GM18870 (cell line): Measurements from ENCODE around the gene NDFIP2.

Experiments
- ATAC-seq: cut with Tn5 transposase; IDR thresholded peaks from one replicate; pipeline ENCODE4 v1.9.1; 2021; ENCODE audit warnings: moderate library complexity; ENCODE audit not compliant: unreplicated experiment

The NDFIP2 gene

DNA sequence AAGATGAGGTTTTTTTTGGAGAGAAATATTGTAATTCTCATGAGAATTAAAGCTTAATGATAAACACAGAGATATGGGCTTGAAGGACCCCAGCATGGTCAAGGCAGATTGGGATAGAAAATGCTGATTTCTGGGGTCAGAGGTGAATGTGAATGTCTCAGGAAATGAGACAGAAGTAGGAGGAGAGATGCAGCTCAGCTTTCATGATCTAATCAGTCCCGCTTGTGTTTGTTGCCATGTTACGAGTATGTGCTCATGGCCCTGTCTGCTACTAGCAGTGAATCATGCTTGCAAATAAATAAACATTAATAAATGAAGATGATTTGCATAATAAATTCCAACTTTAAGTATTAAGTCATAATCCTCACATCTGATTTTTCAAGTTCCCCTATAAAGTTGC is 23.0 kb upstream of the NDFIP2 start:
- ATAC-seq = no peak

GRCh38 chr13:79458436-79458835 is 22.5 kb upstream of the NDFIP2 start:
- no peak for ATAC-seq

GRCh38 chr13:79459906-79460305 is 21.0 kb upstream of the NDFIP2 start:
- no peak for ATAC-seq

- ATAC-seq = no peak
Measured at GRCh38 chr13:79462895-79463294, 18.1 kb upstream of the NDFIP2 start.

GRCh38 chr13:79463604-79464003 is 17.4 kb upstream of the NDFIP2 start:
- no peak for ATAC-seq

DNA sequence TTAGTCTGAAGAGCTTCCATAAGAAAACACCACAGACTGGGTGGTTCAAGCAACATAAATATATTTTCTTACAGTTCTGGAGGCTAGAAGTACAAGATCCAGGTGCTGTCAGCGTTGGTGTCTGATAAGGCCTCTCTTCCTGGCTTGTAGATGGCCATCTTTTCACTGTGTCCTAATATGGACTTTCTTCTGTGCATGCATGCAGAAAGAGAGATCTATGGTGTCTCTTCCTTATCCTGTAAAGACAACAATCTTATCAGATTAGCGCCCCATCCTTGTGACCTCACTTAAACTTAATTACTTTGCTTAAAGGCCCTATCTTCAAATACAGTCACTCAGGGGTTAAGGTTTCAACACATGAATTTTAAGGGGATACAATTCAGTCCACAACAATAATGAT is 14.1 kb upstream of the NDFIP2 start:
- no peak for ATAC-seq

- ATAC-seq = no peak
Measured at GRCh38 chr13:79468402-79468801, 12.6 kb upstream of the NDFIP2 start.

DNA sequence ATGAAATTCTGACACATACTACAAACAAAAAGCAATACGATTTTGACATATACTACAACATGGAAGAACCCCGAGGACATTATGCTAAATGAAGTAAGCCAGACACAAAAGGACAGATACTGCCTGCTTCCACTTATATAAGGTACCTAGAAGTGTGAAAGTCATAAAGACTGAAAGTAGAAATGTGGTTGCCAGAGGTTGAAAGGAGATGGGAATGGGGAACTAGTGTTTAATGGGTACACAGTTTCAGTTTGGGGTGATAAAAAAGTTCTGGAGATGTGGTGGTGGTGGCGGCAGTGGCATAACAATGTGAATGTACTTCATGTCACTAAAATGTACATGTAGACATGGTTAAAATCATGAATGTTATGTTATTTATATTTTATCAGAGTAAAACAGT is 12.1 kb upstream of the NDFIP2 start:
- ATAC-seq = peak; percentile 76

GRCh38 chr13:79469608-79470007 is 11.3 kb upstream of the NDFIP2 start:
- ATAC-seq = no peak

GRCh38 chr13:79470666-79471065 is 10.3 kb upstream of the NDFIP2 start:
- no peak for ATAC-seq

- no peak for ATAC-seq
Measured at GRCh38 chr13:79475569-79475968, 5.4 kb upstream of the NDFIP2 start.

DNA sequence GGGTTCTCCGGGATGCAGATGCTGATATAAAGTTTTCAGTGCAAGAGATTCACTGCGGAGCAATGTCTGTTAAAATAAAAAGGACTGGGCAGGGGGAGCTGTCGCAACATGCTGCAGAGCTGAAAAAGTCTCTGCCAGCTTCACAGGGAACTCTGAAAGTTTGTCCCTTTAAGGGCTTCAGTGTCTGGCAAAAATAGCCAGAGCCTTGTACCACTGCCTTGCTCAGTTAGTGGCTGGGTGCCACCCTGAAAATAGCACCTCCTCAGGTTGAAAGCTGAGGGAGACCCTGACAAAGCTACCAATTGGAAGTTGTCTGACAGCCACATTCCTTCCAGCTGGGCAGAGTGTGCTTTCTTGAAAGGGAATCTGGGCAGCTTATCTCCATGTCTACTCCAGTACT is 3.0 kb upstream of the NDFIP2 start:
- no peak for ATAC-seq

GRCh38 chr13:79479882-79480281 is 1.1 kb upstream of the NDFIP2 start:
- ATAC-seq = no peak

DNA sequence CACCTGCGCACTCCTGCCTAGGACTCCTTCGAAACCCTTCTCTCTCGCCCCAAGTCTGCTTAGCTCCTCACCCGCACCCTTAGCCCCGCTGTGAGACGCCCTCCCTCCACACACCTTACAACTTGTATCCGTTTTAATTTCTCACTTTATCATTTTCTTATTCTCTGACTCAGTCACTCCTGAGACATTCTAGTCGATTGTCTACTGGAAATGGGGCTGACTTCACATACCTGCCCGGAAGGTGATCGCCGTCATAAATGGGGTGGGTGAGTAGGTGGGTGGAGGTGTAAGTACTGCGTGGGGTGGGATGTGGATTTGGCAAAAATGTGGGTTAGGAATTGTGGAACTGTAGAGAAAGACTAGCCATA is 714 bp downstream of the NDFIP2 start:
- ATAC-seq = peak; percentile 28

- ATAC-seq = no peak
Measured at GRCh38 chr13:79482281-79482970, 1.5 kb downstream of the NDFIP2 start.

- no peak for ATAC-seq
Measured at GRCh38 chr13:79483086-79483706, 2.2 kb downstream of the NDFIP2 start.

GRCh38 chr13:79485014-79485811 is 4.3 kb downstream of the NDFIP2 start:
- ATAC-seq = no peak

GRCh38 chr13:79486433-79487188 is 5.7 kb downstream of the NDFIP2 start:
- ATAC-seq = no peak

DNA sequence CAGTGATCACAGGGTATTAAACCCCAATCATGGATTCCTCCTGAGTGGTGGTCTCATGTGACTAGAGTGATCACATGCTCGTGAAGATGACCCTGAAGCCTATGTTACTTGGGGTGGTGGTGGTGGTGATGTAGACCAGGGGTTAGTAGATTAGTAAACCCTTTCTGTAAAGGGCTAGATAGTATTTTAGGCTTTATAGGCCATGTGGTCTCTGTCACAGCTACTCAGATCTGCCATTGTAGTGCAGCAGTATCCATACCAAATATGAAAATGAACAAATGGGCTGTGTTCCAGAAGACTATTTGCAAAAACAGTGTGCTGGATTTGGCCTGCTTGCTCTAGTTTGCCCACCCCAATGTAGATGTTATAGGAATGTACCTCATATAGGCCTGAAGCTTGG is 9.4 kb downstream of the NDFIP2 start:
- ATAC-seq = no peak

DNA sequence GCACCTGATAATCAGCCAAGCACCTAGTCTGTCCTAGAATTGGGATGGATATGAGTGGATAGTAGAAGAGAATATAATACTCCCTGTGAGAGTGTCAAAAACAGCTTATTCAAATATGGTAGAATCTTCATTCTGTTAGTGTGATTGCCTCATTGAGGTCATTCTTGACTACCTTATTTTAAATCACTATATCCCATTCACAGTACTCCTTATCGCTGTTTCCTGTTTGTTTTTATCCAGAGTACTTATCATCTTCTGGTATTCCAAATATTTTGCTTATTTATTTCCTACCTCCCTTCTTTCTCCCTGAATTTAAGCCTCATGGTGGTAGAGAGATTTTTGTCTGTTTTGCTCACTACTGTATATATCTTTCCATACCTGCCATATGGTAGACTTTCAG is 9.9 kb downstream of the NDFIP2 start:
- ATAC-seq = no peak

- no peak for ATAC-seq
Measured at GRCh38 chr13:79491715-79492114, 10.8 kb downstream of the NDFIP2 start.
